Measurements from ENCODE around the gene CYLD.

CYLD gene

GRCh38 chr16:50847166-50847565, 105.3 kb downstream of the CYLD start:
- DNase-seq (ENCODE audit: low read depth): no peak

DNA sequence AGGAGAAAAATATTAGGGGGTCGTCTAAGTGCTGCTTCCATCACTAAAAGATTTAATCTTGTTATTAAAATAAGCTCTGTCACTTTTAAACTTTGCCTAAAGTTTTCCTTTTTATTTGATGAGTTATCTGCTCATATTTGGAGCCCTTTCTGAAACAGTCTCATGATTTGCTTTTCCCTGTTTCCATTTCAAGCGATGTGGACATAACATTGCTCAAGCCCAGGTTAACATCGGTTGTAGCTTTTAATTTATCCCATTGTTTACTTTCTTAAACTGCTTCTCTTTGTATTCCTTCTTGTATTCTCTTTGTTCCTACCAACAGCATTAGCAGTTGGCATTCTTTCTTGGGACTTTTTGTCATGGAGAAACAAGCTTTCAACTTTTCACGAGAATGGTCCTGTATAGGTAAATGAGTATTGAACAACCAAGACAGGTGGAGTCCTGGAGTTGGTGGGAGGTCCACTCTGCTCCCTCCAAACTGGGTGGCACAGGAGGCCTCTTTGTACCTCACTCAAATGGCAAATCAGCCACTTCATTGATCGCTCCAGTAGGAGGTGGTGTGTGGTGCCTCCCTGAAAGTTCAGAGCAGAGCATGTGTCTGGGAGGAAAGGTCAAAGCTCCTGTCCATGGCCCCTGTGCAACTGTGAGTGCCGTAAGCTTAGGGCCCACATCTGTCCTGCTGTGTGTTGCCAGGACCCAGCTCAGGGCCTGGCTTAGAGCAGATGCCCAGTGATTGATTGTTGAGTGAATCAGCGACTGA, 107.0 kb downstream of the CYLD start:
- DNase-seq (ENCODE audit: low read depth): no peak

All from fibroblast of the conjunctiva (primary cell).